GM18499 (cell line): ENCODE measurements around the gene HIPK4.
"Not testable (repeated sequence)": the region's sequence is repeated elsewhere in the genome, so short reads cannot be mapped to it uniquely, and the experiment has no call there.

ENCODE experiments used
- ATAC-seq: cut with Tn5 transposase; IDR thresholded peaks from one replicate; pipeline ENCODE4 v1.9.1; 2021; ENCODE audit warnings: moderate number of reproducible peaks; ENCODE audit not compliant: insufficient read depth, unreplicated experiment

HIPK4 gene

GRCh38 chr19:40393894-40394815 is 4.2 kb upstream of the HIPK4 start:
- no peak for ATAC-seq

GRCh38 chr19:40392894-40393517 is 3.0 kb upstream of the HIPK4 start:
- no peak for ATAC-seq

- no peak for ATAC-seq
Observed at GRCh38 chr19:40392123-40392522, 2.1 kb upstream of the HIPK4 start.

- ATAC-seq = no peak
Observed at GRCh38 chr19:40389404-40390083, 437 bp downstream of the HIPK4 start.

- no peak for ATAC-seq
Observed at GRCh38 chr19:40388481-40388880, 1.5 kb downstream of the HIPK4 start.

- no peak for ATAC-seq
Observed at GRCh38 chr19:40387155-40387554, 2.8 kb downstream of the HIPK4 start.

- ATAC-seq = no peak
Observed at GRCh38 chr19:40383668-40384248, 6.2 kb downstream of the HIPK4 start.

- ATAC-seq = no peak
Observed at GRCh38 chr19:40381321-40381720, 8.7 kb downstream of the HIPK4 start.

GRCh38 chr19:40380199-40381037 is 9.6 kb downstream of the HIPK4 start:
- no peak for ATAC-seq

- ATAC-seq = no peak
Observed at GRCh38 chr19:40379446-40380198, 10.4 kb downstream of the HIPK4 start.

GRCh38 chr19:40378509-40378908 is 11.5 kb downstream of the HIPK4 start:
- ATAC-seq = no peak

- ATAC-seq = no peak
Observed at GRCh38 chr19:40377876-40378385, 12.1 kb downstream of the HIPK4 start.

- no peak for ATAC-seq
Observed at GRCh38 chr19:40376286-40376862, 13.6 kb downstream of the HIPK4 start.

- ATAC-seq = no peak
Observed at GRCh38 chr19:40374084-40374483, 15.9 kb downstream of the HIPK4 start.

GRCh38 chr19:40371802-40372122 is 18.2 kb downstream of the HIPK4 start:
- no peak for ATAC-seq

GRCh38 chr19:40370997-40371801 is 18.8 kb downstream of the HIPK4 start:
- ATAC-seq = no peak

GRCh38 chr19:40370253-40370652 is 19.7 kb downstream of the HIPK4 start:
- ATAC-seq = not testable (repeated sequence)

GRCh38 chr19:40369797-40370196 is 20.2 kb downstream of the HIPK4 start:
- no peak for ATAC-seq
